ENCODE measurements around the gene ZSWIM6.

DNA sequence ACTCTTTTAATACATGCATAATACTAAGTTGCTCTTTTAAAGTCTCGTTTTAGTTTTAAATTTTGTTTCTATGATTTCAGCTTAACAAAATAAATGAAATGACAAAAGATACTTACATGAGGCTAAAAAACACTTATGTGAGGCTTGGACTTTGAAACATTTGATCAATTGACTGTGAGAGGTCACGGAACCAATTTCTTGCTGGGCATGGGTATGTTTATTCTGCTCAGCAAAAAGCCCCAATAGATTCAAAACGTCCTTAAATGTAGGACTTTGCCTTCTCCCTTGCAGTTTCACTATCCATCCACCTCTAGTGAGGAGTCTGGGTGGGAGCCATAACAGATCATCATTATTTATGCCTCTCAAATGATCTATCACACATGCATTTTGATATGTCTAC is 191.9 kb downstream of the ZSWIM6 start:
- TF ChIP-seq, protein P1, sequence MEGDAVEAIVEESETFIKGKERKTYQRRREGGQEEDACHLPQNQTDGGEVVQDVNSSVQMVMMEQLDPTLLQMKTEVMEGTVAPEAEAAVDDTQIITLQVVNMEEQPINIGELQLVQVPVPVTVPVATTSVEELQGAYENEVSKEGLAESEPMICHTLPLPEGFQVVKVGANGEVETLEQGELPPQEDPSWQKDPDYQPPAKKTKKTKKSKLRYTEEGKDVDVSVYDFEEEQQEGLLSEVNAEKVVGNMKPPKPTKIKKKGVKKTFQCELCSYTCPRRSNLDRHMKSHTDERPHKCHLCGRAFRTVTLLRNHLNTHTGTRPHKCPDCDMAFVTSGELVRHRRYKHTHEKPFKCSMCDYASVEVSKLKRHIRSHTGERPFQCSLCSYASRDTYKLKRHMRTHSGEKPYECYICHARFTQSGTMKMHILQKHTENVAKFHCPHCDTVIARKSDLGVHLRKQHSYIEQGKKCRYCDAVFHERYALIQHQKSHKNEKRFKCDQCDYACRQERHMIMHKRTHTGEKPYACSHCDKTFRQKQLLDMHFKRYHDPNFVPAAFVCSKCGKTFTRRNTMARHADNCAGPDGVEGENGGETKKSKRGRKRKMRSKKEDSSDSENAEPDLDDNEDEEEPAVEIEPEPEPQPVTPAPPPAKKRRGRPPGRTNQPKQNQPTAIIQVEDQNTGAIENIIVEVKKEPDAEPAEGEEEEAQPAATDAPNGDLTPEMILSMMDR (conservative IDR thresholded peaks at IDR 0.05; ENCODE audit: low read depth in 2 of 2): no peak
- TF ChIP-seq EZH2 (IDR thresholded peaks at IDR 0.05; ENCODE audit: low read depth, unreplicated experiment): no peak
- TF ChIP-seq POLR2AphosphoS5 (IDR thresholded peaks at IDR 0.05; ENCODE audit: low read depth): no peak

All from GM23338 (cell line).